ENCODE measurements around the gene ELFN1. TPM values are rescaled to one million over a fixed set of nuclear protein-coding genes. Genes with fewer than 3 reads are reported as not detected.

ELFN1 gene
- total RNA-seq, 4 donors from 2014 or later = 0.12 to 1.0 (median 0.46) TPM

GRCh38 chr7:1640376-1641172 is 29.5 kb upstream of the ELFN1 start:
- no peaks in the 10 kb centered on the region for H3K36me3 ChIP-seq
- no peak for TF ChIP-seq POLR2A (IDR thresholded peaks at IDR 0.05)
- no peak for TF ChIP-seq CTCF (IDR thresholded peaks at IDR 0.05 in 4 of 5, conservative IDR thresholded peaks at IDR 0.05 in 1 of 5)
- no peak overlapping the region for H3K4me3 ChIP-seq
- H3K4me1 ChIP-seq = peaks cover 16 to 29% of the 10 kb centered on the region in 2 donors
- no peaks in the 10 kb centered on the region for H3K9me3 ChIP-seq
- no peak overlapping the region for H3K27ac ChIP-seq
- DNase-seq (no peak), ATAC-seq (no peak)
- in situ Hi-C loops (cut with MboI; ENCODE audit: low sequenced_read_pairs in 4 of 4) = no loop called here
- no peaks in the 10 kb centered on the region for H3K27me3 ChIP-seq
- intact Hi-C loops (cut with DNase I; ENCODE audit: low total_unique reads) = no loop called here

DNA sequence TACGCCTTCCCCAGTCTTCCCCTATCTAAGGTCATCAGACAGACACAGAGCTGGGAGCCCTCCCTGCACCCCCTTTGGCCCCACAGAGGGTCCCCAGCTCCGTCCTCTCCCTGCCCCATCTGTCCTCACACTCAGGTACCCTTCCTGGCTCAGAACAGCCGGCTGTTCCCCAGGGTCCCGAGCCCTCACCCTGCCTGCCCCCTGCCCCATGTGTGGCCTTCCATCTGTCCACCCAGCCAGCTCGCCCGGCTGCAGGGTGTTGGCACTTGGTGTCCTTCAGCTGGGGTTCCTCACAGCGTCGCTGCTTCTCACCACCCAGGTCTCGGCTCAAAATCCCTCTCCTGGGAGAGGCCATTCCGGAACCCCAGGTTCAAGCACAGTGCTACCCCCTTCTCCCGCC is 28.9 kb upstream of the ELFN1 start:
- in situ Hi-C loops (cut with MboI; ENCODE audit: low sequenced_read_pairs in 4 of 4) = no loop called here
- Histone ChIP-seq H3K36me3 (no peaks in the 10 kb centered on the region), H3K4me3 (no peak overlapping the region), H3K27me3 (no peaks in the 10 kb centered on the region), H3K9me3 (no peaks in the 10 kb centered on the region), H3K4me1 (peaks cover 16 to 29% of the 10 kb centered on the region in 2 donors), H3K27ac (no peak overlapping the region)
- intact Hi-C loops (cut with DNase I; ENCODE audit: low total_unique reads) = no loop called here
- DNase-seq (no peak), ATAC-seq (no peak)
- no peak for TF ChIP-seq POLR2A (IDR thresholded peaks at IDR 0.05)
- no peak for TF ChIP-seq CTCF (IDR thresholded peaks at IDR 0.05 in 4 of 5, conservative IDR thresholded peaks at IDR 0.05 in 1 of 5)

GRCh38 chr7:1641661-1642260 is 28.3 kb upstream of the ELFN1 start:
- Histone ChIP-seq H3K4me1 (peaks cover 18 to 35% of the 10 kb centered on the region in 2 donors), H3K9me3 (no peaks in the 10 kb centered on the region), H3K4me3 (no peak overlapping the region), H3K27me3 (no peaks in the 10 kb centered on the region), H3K27ac (no peak overlapping the region), H3K36me3 (no peaks in the 10 kb centered on the region)
- intact Hi-C loops (cut with DNase I; ENCODE audit: low total_unique reads) = no loop called here
- no peak for ATAC-seq
- DNase-seq = no peak
- in situ Hi-C loops (cut with MboI; ENCODE audit: low sequenced_read_pairs in 4 of 4) = no loop called here
- TF ChIP-seq CTCF (IDR thresholded peaks at IDR 0.05 in 4 of 5, conservative IDR thresholded peaks at IDR 0.05 in 1 of 5) = no peak
- no peak for TF ChIP-seq POLR2A (IDR thresholded peaks at IDR 0.05)

DNA sequence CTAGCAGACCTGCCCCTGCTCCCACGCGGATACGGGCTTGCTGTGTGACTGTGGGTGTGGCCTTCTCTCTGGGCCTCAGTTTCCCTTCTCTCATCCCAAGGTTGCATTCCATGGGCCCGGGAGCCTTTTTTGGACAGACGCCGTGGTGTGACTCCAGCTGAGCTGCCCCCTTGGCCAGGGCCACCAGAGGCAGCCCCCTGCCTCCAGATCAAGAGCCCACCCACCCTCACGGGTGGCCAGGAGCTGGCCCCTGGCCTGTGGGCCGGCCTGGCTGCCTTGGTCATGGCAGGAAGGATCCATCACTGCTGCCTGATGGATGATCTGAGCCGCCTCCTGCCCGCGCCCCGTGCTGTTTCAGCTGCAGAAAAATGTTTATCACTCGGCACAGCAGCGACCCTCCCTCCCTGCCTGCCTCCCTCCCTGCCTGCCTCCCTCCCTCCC is 27.8 kb upstream of the ELFN1 start:
- no peak for TF ChIP-seq POLR2A (IDR thresholded peaks at IDR 0.05)
- no peak for TF ChIP-seq CTCF (IDR thresholded peaks at IDR 0.05 in 4 of 5, conservative IDR thresholded peaks at IDR 0.05 in 1 of 5)
- Histone ChIP-seq H3K4me3 (no peak overlapping the region), H3K27me3 (no peaks in the 10 kb centered on the region), H3K36me3 (no peaks in the 10 kb centered on the region), H3K4me1 (peaks cover 24 to 38% of the 10 kb centered on the region in 2 donors), H3K9me3 (no peaks in the 10 kb centered on the region), H3K27ac (no peak overlapping the region)
- DNase-seq (no peak), ATAC-seq (no peak)
- intact Hi-C loops (cut with DNase I; ENCODE audit: low total_unique reads) (no loop called here), in situ Hi-C loops (cut with MboI; ENCODE audit: low sequenced_read_pairs in 4 of 4) (no loop called here)

All from gastrocnemius medialis (tissue), 4 donors.